Lower leg skin (tissue), 4 donors: ENCODE data around the gene MAMLD1. TPM values are rescaled to one million over a fixed set of nuclear protein-coding genes. Genes with fewer than 3 reads are reported as not detected.
A peak's percentile ranks its signal among the peaks of the same experiment; 100 is the strongest.

Source experiments
- DNase-seq, 2 donors: peaks; one replicate each; pipeline ENCODE4 v3.0.0-alpha.2; 2019; ENCODE audit warnings: low spot score in 2 of 2
- H3K4me3 ChIP-seq: fragments of 200-600 bp; sonication (generic); 2 replicates; pipeline ENCODE4 v1.5.1; 2017; ENCODE audit warnings: mild to moderate bottlenecking, low read depth; ENCODE audit not compliant: poor library complexity, severe bottlenecking
- CTCF ChIP-seq, 3 donors: fragments of 450-650 bp; IDR thresholded peaks; one replicate each; pipeline ENCODE4 v1.5.1; 2016; ENCODE audit warnings: antibody characterized with exemption in 3 of 3, mild to moderate bottlenecking in 3 of 3, moderate library complexity in 2 of 3
- POLR2A ChIP-seq, 2 donors: fragments of 450-650 bp; IDR thresholded peaks; one replicate each; pipeline ENCODE4 v1.6.1; 2016 to 2017; ENCODE audit warnings: antibody characterized with exemption in 2 of 2, mild to moderate bottlenecking in 1 of 2, moderate library complexity in 1 of 2
- WGBS, 2 donors: methylation state at CpG; one replicate each; pipeline ENCODE4 v1.1.5; 2018; 5-methylcytosine and 5-hydroxymethylcytosine counted together
- intact Hi-C: fragments of 100-400 bp; cut with DNase I; formaldehyde crosslinking; loops from one replicate; pipeline ENCODE4 v1.15.0; 2023; ENCODE audit warnings: low total_unique reads
- total RNA-seq, 4 donors: library from RNA; depleted of rRNA; stranded (reverse); fragments of >200 nt; gene quantifications; one replicate each; pipeline ENCODE4 v1.1.0, GENCODE V29; 2016

MAMLD1 gene
- total RNA-seq, 4 donors from 2014 or later, result 1.9 to 3.2 (median 2.6) TPM

GRCh38 chrX:150489359-150490015 is 126.4 kb downstream of the MAMLD1 start:
- 66 to 96% methylated on average over 6 of the region's 6 CpGs for WGBS, 2 donors
- TF ChIP-seq CTCF (IDR thresholded peaks at IDR 0.05), result no peak
- TF ChIP-seq POLR2A (IDR thresholded peaks at IDR 0.05), result no peak
- intact Hi-C loops, result no loop called here
- H3K4me3 ChIP-seq, result no peak overlapping the region
- DNase-seq, result no peak

GRCh38 chrX:150495496-150495895 is 132.4 kb downstream of the MAMLD1 start:
- intact Hi-C loops, result no loop called here
- 62 to 86% methylated on average over 4 of the region's 4 CpGs for WGBS, 2 donors
- TF ChIP-seq CTCF (IDR thresholded peaks at IDR 0.05) (no peak), POLR2A (IDR thresholded peaks at IDR 0.05) (no peak)
- H3K4me3 ChIP-seq, result no peak overlapping the region
- peak in 1 of 2 donors; percentile 58 for DNase-seq

DNA sequence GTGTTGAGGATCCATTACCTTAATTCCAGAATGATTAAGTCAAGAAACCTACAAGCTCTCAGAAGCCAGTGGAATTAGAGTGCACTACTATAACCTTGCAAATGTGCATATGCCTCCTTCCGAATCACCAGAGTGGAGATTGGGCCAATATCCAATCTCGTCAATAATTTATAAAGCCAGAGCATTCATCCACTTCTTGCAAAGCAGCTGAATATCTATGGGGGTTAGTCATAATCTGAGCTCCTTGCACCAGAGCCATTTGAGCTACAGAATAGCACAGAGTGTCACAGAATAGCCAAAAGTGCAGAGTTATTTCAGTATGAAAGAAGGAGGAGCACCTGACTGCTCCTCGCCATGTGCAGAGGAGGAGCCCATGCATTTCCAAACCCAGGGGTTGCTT is 136.1 kb downstream of the MAMLD1 start:
- 62 to 76% methylated on average over 3 of the region's 3 CpGs for WGBS, 2 donors
- TF ChIP-seq CTCF (IDR thresholded peaks at IDR 0.05) (no peak), POLR2A (IDR thresholded peaks at IDR 0.05) (no peak)
- H3K4me3 ChIP-seq, result no peak overlapping the region
- DNase-seq, result no peak
- intact Hi-C loops, result no loop called here

- 50 to 83% methylated on average over 3 of the region's 3 CpGs for WGBS, 2 donors
- TF ChIP-seq POLR2A (IDR thresholded peaks at IDR 0.05) (no peak), CTCF (IDR thresholded peaks at IDR 0.05) (no peak)
- DNase-seq, result no peak
- intact Hi-C loops, result no loop called here
- no peak overlapping the region for H3K4me3 ChIP-seq
Observed at GRCh38 chrX:150502091-150502490, 139.0 kb downstream of the MAMLD1 start.

- intact Hi-C loops, result no loop called here
- no peak for TF ChIP-seq POLR2A (IDR thresholded peaks at IDR 0.05)
- TF ChIP-seq CTCF (IDR thresholded peaks at IDR 0.05), result no peak
- DNase-seq, result peak in 1 of 2 donors; percentile 64
- 81 to 90% methylated on average over 10 to 11 of the region's 19 CpGs for WGBS, 2 donors
- no peak overlapping the region for H3K4me3 ChIP-seq
Observed at GRCh38 chrX:150502979-150503897, 140.1 kb downstream of the MAMLD1 start.
